Neuronal stem cell (in vitro differentiated cells): ENCODE measurements around the gene POLR3H.

Experiments
- DNase-seq: peaks from one replicate; pipeline ENCODE4 v3.0.0-alpha.2; 2013; ENCODE audit warnings: low spot score
- H2AFZ ChIP-seq: one replicate; pipeline ENCODE4 v1.6.1; 2013; ENCODE audit warnings: mild to moderate bottlenecking, low read length, inconsistent platforms
- H2AK5ac ChIP-seq: 2 replicates; pipeline ENCODE4 v1.6.1; 2013; ENCODE audit warnings: low read depth, mild to moderate bottlenecking, inconsistent platforms, low read length, moderate library complexity, mixed read lengths
- H2BK120ac ChIP-seq: 2 replicates; pipeline ENCODE4 v1.6.1; 2013; ENCODE audit warnings: low read depth, mild to moderate bottlenecking, inconsistent platforms, low read length, moderate library complexity, mixed read lengths
- H2BK12ac ChIP-seq: one replicate; pipeline ENCODE4 v1.6.1; 2013; ENCODE audit warnings: low read length, inconsistent platforms
- H2BK15ac ChIP-seq: 2 replicates; pipeline ENCODE4 v1.6.1; 2013; ENCODE audit warnings: mild to moderate bottlenecking, low read length, inconsistent platforms, mixed read lengths
- H2BK5ac ChIP-seq: one replicate; pipeline ENCODE4 v1.6.1; 2013; ENCODE audit warnings: inconsistent platforms, mild to moderate bottlenecking, low read length, moderate library complexity
- H3K14ac ChIP-seq: one replicate; pipeline ENCODE4 v1.6.1; 2013; ENCODE audit warnings: low read length, inconsistent platforms
- H3K18ac ChIP-seq: 2 replicates; pipeline ENCODE4 v1.6.1; 2013; ENCODE audit warnings: low read length, inconsistent platforms
- H3K23ac ChIP-seq: 2 replicates; pipeline ENCODE4 v1.6.1; 2013; ENCODE audit warnings: low read depth, mild to moderate bottlenecking, mixed read lengths, low read length, inconsistent platforms; ENCODE audit not compliant: poor library complexity
- H3K27ac ChIP-seq: replicated peaks from 3 replicates; pipeline ENCODE4 v1.5.1; 2013; ENCODE audit warnings: low read length, inconsistent platforms
- H3K27me3 ChIP-seq, 3 experiments: 2 replicates each; pipeline ENCODE4 v1.6.1; 2013; ENCODE audit warnings: low read length in 3 of 3, mild to moderate bottlenecking in 2 of 3, inconsistent platforms in 1 of 3, low read depth in 1 of 3, mixed read lengths in 1 of 3, moderate library complexity in 1 of 3; ENCODE audit not compliant: control insufficient read depth in 3 of 3, insufficient read depth in 3 of 3
- H3K36me3 ChIP-seq, 2 donors: replicated peaks in 1 of 2; 2 replicates each; pipeline ENCODE4 v1.6.1; 2013; ENCODE audit warnings: low read length in 2 of 2; ENCODE audit not compliant: control insufficient read depth in 2 of 2, insufficient read depth in 2 of 2
- H3K4ac ChIP-seq: 2 replicates; pipeline ENCODE4 v1.6.1; 2013; ENCODE audit warnings: inconsistent platforms, mild to moderate bottlenecking, low read length, moderate library complexity
- H3K4me1 ChIP-seq, 2 donors: 1 replicate in 1 of 2; 2 replicates in 1 of 2; pipeline ENCODE4 v1.6.1; 2013; ENCODE audit warnings: low read length in 2 of 2, low read depth in 1 of 2; ENCODE audit not compliant: control insufficient read depth in 2 of 2, insufficient read depth in 1 of 2
- H3K4me2 ChIP-seq: one replicate; pipeline ENCODE4 v1.6.1; 2013; ENCODE audit warnings: mild to moderate bottlenecking, low read length, inconsistent platforms; ENCODE audit not compliant: insufficient read depth, poor library complexity, severe bottlenecking
- H3K4me3 ChIP-seq, 2 donors: 2 replicates each; pipeline ENCODE4 v1.5.1; 2013; ENCODE audit warnings: low read length in 2 of 2, mild to moderate bottlenecking in 2 of 2, inconsistent platforms in 1 of 2, moderate library complexity in 1 of 2
- H3K79me1 ChIP-seq: one replicate; pipeline ENCODE4 v1.6.1; 2013; ENCODE audit warnings: low read depth, mild to moderate bottlenecking, inconsistent platforms, low read length, moderate library complexity
- H3K9ac ChIP-seq: one replicate; pipeline ENCODE4 v1.6.1; 2013; ENCODE audit warnings: mild to moderate bottlenecking, low read depth, low read length, inconsistent platforms; ENCODE audit not compliant: poor library complexity
- H3K9me3 ChIP-seq, 2 donors: replicated peaks in 1 of 2; 2 replicates each; pipeline versions ENCODE3 to v1.6.1; 2013; ENCODE audit warnings: low read length in 2 of 2, mild to moderate bottlenecking in 2 of 2, inconsistent platforms in 1 of 2, low read depth in 1 of 2, mixed read lengths in 1 of 2, moderate library complexity in 1 of 2; ENCODE audit not compliant: control insufficient read depth in 2 of 2, insufficient read depth in 1 of 2
- H4K8ac ChIP-seq: one replicate; pipeline ENCODE4 v1.6.1; 2013; ENCODE audit warnings: low read depth, mild to moderate bottlenecking, inconsistent platforms, low read length, moderate library complexity
- H4K91ac ChIP-seq: one replicate; pipeline ENCODE4 v1.6.1; 2013; ENCODE audit warnings: low read length, low read depth, mild to moderate bottlenecking, inconsistent platforms; ENCODE audit not compliant: poor library complexity
- WGBS, 2 donors: extraction: QIAGEN DNeasy Blood & Tissue Kit; methylation state at CpG; one replicate each; pipeline ENCODE4 v1.1.7; 2013; ENCODE audit warnings: missing lambda C conversion rate in 2 of 2, mixed read lengths in 1 of 2; ENCODE audit not compliant: insufficient read length in 2 of 2, insufficient replicate concordance in 1 of 2; ENCODE audit errors: extremely low coverage in 2 of 2; 5-methylcytosine and 5-hydroxymethylcytosine counted together

The POLR3H gene

DNA sequence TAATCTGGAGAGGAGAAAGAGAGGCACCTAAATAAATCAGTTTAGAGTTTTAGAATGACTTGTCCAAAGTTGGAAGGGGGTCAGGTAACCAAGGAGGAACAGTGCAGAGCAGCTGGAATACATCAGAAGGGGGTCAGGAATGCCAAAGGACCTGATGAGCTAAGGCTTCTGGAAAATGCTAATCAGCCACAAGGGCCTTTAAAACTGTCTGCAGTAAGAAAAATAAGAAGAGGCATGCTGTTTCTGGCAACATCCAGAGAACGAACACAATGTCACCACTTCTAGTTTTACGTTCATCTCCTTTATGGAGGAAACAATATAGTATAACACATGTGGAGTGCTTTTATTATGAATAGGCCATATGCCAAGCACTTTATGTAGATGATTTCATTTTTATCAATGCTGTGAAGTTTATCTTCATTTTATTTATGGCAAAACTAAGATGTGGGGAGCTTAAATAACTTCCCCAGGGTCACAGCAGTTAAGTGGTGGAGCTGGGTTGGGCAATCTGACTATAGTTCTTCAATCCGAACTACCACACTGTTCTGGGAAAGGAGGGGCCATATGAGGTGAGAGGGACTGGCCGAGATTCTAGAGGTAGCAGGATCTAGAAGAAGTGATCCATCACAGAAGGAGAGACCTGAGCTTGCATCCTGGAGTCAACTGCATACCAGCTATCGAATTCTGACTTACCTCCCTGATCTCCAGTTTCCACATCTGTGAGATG is 52.7 kb downstream of the POLR3H start:
- Histone ChIP-seq H3K36me3 (peaks cover 0 to 2% of the 10 kb centered on the region in 2 donors), H3K4me1 (peaks cover 0 to 6% of the 10 kb centered on the region in 2 donors), H3K27ac (no peak overlapping the region), H3K23ac (no peak overlapping the region), H2AFZ (no peak overlapping the region), H3K27me3 (no peaks in the 10 kb centered on the region), H3K18ac (no peak overlapping the region), H3K9ac (no peak overlapping the region), H3K79me1 (peaks cover 4% of the 10 kb centered on the region), H3K14ac (no peak overlapping the region), H2BK12ac (no peak overlapping the region), H4K8ac (no peak overlapping the region), H2BK15ac (no peak overlapping the region), H3K4me2 (no peak overlapping the region), H2AK5ac (no peak overlapping the region), H3K4ac (no peak overlapping the region), H3K9me3 (peaks cover 0 to 2% of the 10 kb centered on the region in 2 donors), H2BK5ac (no peak overlapping the region), H3K4me3 (no peak overlapping the region), H2BK120ac (no peak overlapping the region), H4K91ac (no peak overlapping the region)
- WGBS, 2 donors, result no CpG with 5 or more reads among the region's 5 CpGs
- DNase-seq, result no peak

DNA sequence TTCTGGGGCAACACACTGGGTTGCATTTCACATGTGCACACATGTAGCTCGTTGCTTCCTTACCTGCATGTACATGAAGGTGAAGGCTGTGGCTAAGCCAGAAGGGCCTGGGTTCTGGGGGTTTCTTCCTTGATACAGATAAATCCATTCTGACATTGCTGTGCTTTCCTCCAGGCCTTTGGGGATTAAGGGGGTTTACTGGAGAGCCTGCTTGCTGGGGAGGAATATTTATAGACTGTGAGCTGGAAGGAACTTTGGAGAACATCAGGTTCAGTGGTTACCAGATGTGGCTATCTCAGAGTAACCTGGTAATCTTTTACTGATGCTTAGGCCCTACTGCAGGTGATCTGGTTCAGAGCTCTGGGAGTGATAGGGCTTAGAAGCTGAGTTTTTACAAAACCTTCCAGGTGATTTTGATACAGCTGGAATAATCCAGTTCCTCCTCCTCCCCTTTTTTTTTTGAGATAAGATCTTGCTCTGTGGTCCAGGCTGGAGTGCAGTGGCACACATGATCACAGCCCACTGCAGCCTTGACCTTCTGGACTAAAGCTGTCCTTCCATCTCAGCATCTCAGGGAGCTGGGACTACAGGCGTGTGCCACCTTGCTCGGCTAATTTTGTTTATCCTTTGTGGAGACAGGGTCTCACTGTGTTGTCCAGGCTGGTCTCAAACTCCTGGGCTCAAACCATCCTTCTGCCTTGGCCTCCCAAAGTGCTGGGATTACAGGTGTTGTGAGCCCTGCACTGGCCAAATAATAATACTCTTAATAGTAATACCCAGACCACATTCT is 55.5 kb downstream of the POLR3H start:
- DNase-seq, result no peak

DNA sequence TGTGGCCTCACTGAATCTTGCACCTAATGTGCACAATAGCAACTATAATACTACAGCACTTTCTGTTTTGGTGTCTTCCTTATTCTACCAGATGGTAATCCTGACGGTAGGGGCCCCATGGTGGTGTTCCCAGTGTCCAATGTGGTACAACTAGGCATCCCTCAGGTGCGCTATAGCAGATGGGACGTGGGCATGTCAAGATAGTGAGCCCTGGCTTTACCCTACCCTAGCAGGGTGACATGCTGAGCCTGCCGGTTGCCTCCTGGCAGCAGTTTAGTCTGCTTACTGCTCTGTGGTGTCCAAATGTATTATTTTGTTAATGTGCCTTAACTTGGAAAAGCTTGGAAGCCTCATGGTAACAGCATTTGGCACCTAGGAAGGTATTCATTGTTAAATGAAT is 56.2 kb downstream of the POLR3H start:
- H3K27ac ChIP-seq, result no peak overlapping the region

More for the DNA sequence above, 55.5 kb downstream of the POLR3H start:
- Histone ChIP-seq H2BK15ac (no peak overlapping the region), H3K36me3 (no peaks in the 10 kb centered on the region), H2BK5ac (no peak overlapping the region), H3K18ac (no peak overlapping the region), H3K4me1 (peaks cover 4 to 8% of the 10 kb centered on the region in 2 donors), H4K91ac (no peak overlapping the region), H3K14ac (no peak overlapping the region), H2BK12ac (no peak overlapping the region), H2BK120ac (no peak overlapping the region), H3K4me2 (no peak overlapping the region), H2AFZ (no peak overlapping the region), H3K79me1 (peaks cover 2% of the 10 kb centered on the region), H4K8ac (no peak overlapping the region), H3K23ac (no peak overlapping the region), H2AK5ac (no peak overlapping the region), H3K4me3 (no peak overlapping the region), H3K9ac (no peak overlapping the region), H3K27me3 (no peaks in the 10 kb centered on the region), H3K27ac (no peak overlapping the region), H3K9me3 (no peaks in the 10 kb centered on the region), H3K4ac (no peak overlapping the region)
- WGBS, 2 donors, result no CpG with 5 or more reads among the region's 3 CpGs

More for the DNA sequence above, 56.2 kb downstream of the POLR3H start:
- Histone ChIP-seq H3K9ac (no peak overlapping the region), H2BK5ac (no peak overlapping the region), H3K4me1 (peaks cover 4 to 8% of the 10 kb centered on the region in 2 donors), H2AK5ac (no peak overlapping the region), H3K18ac (no peak overlapping the region), H2BK15ac (no peak overlapping the region), H3K23ac (no peak overlapping the region), H4K91ac (no peak overlapping the region), H3K14ac (no peak overlapping the region), H3K79me1 (peaks cover 2% of the 10 kb centered on the region), H3K36me3 (no peaks in the 10 kb centered on the region), H3K4ac (no peak overlapping the region), H2BK12ac (no peak overlapping the region), H4K8ac (no peak overlapping the region), H3K4me2 (no peak overlapping the region), H3K9me3 (no peaks in the 10 kb centered on the region), H2BK120ac (no peak overlapping the region), H2AFZ (no peak overlapping the region), H3K4me3 (no peak overlapping the region), H3K27me3 (no peaks in the 10 kb centered on the region)
- WGBS, 2 donors, result no CpG with 5 or more reads among the region's 4 CpGs
- DNase-seq, result no peak
